ENCODE measurements around the gene MRPL57. TPM values are rescaled to one million over a fixed set of nuclear protein-coding genes. Genes with fewer than 3 reads are reported as not detected.

MRPL57 gene
- 20.8 and 32.8 TPM in 2 replicates for total RNA-seq

DNA sequence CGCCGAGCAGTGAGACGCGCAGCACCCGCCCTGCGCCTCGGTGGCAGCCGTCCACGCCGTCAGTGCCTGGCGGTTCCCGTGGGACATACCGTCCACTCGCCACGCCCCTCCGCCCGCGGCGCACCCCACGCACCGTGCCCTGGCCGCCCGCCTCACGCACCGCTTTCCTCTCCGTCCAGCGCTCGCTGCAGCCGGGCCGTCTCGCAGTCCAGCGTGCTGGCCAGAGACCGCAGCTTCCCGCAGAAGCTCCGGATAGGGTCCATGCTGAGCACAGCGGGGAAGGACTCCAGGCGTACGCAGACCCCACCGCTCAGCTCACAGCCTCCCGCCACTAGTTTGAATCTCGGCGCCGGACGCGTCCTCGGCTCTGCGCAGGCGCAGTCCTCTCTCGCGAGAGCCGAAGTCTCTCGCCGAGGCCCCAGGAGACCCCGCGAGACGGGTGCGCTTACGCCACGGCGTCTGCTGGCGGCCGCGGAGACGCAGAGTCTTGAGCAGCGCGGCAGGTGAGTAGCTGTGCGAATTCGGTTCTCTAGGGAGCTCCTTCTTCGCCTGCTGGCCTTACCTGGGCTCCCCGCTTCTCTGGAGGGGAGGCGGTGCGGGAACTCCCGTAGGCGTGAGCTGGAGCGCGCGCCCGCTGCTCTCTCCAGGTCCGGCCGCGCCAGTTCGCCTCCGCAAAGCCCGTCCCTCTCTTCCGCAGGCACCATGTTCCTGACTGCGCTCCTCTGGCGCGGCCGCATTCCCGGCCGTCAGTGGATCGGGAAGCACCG, at the start of gene MRPL57, which contains the start of gene SKA3:
MRPL57 (plus strand) TSS at position 444 of the 767 bp plus-strand sequence; CDS start at position 703, 259 bp downstream.
SKA3 (minus strand) TSS at position 338 of the 767 bp plus-strand sequence; CDS start at position 263, 75 bp downstream.

Other genes with a start within 250 kb of the MRPL57 start
- gene LATS2, start 115.1 kb upstream of the MRPL57 start, total RNA-seq: 17.2 and 18.1 TPM in 2 replicates
- gene SAP18, start 36.5 kb upstream of the MRPL57 start, total RNA-seq: 41.9 and 54.1 TPM in 2 replicates
- 6.8 and 9.7 TPM in 2 replicates for gene SKA3, start 106 bp upstream of the MRPL57 start, total RNA-seq